Endodermal cell (in vitro differentiated cells): ENCODE measurements around the gene KRTAP5-10. TPM values are rescaled to one million over a fixed set of nuclear protein-coding genes. Genes with fewer than 3 reads are reported as not detected.
A peak's percentile ranks its signal among the peaks of the same experiment; 100 is the strongest.
"Not testable (repeated sequence)": the region's sequence is repeated elsewhere in the genome, so short reads cannot be mapped to it uniquely, and the experiment has no call there.

Experiments
- DNase-seq: peaks from one replicate; pipeline ENCODE4 v3.0.0-alpha.2; 2017
- H3K27ac ChIP-seq: 2 replicates; pipeline ENCODE4 v1.5.1; 2013; ENCODE audit warnings: mild to moderate bottlenecking, low read depth, low read length, moderate library complexity
- H3K27me3 ChIP-seq: 2 replicates; pipeline ENCODE4 v1.6.1; 2013; ENCODE audit warnings: mild to moderate bottlenecking, low read length, moderate library complexity; ENCODE audit not compliant: insufficient read depth, control insufficient read depth, poor library complexity, severe bottlenecking
- H3K36me3 ChIP-seq: 2 replicates; pipeline ENCODE4 v1.7.0; 2013; ENCODE audit warnings: mild to moderate bottlenecking, low read length, moderate library complexity; ENCODE audit not compliant: control insufficient read depth, insufficient read depth
- H3K4me1 ChIP-seq: one replicate; pipeline ENCODE4 v1.7.0; 2013; ENCODE audit warnings: low read length; ENCODE audit not compliant: control insufficient read depth, insufficient read depth
- H3K4me3 ChIP-seq: 2 replicates; pipeline ENCODE4 v1.5.1; 2013; ENCODE audit warnings: mild to moderate bottlenecking, low read length, moderate library complexity
- H3K9ac ChIP-seq: 2 replicates; pipeline ENCODE4 v1.6.1; 2013; ENCODE audit warnings: mild to moderate bottlenecking, low read length, moderate library complexity; ENCODE audit not compliant: poor library complexity, severe bottlenecking; ENCODE audit errors: extremely low read depth
- H3K9me3 ChIP-seq: 2 replicates; pipeline ENCODE4 v1.6.1; 2013; ENCODE audit warnings: mild to moderate bottlenecking, low read length, moderate library complexity; ENCODE audit not compliant: control insufficient read depth
- H3K27ac Mint-ChIP-seq: 2 replicates; pipeline ENCODE4 v1.8.0; 2020; ENCODE audit warnings: mixed read lengths
- H3K27me3 Mint-ChIP-seq: 2 replicates; pipeline ENCODE4 v1.8.0; 2021; ENCODE audit warnings: mild to moderate bottlenecking, mixed read lengths; ENCODE audit not compliant: insufficient read depth
- H3K36me3 Mint-ChIP-seq: 2 replicates; pipeline ENCODE4 v1.8.0; 2020; ENCODE audit warnings: low read depth, mixed read lengths
- H3K4me1 Mint-ChIP-seq: 2 replicates; pipeline ENCODE4 v1.8.0; 2020; ENCODE audit warnings: mixed read lengths
- H3K4me3 Mint-ChIP-seq: 2 replicates; pipeline ENCODE4 v1.8.0; 2020; ENCODE audit warnings: mild to moderate bottlenecking, moderate library complexity, mixed read lengths
- H3K9me3 Mint-ChIP-seq: 2 replicates; pipeline ENCODE4 v1.8.0; 2020; ENCODE audit warnings: mild to moderate bottlenecking, mixed read lengths
- WGBS, 2 experiments: methylation state at CpG; one replicate each; pipeline versions ENCODE4 v1.1.5 to v1.1.7; 2013; ENCODE audit warnings: missing lambda C conversion rate in 2 of 2, mixed read lengths in 1 of 2; ENCODE audit not compliant: insufficient coverage in 1 of 2, insufficient read length in 1 of 2; 5-methylcytosine and 5-hydroxymethylcytosine counted together
- total RNA-seq, 2 donors: library from RNA; stranded (reverse); fragmentation: NEBNext Ultra II Directional in 1 of 2; extraction: Animal tissue kit (Norgen Biotek cat#: 25700) in 1 of 2; gene quantifications; 2 replicates in 1 of 2; 3 replicates in 1 of 2; pipeline ENCODE4 v1.2.1, GENCODE V29; 2021
- TF ChIP-seq, protein P1 (sequence below): fragments of 200-600 bp; sonication (generic); conservative IDR thresholded peaks from 2 replicates; pipeline ENCODE4 v1.5.0; 2021; ENCODE audit warnings: antibody characterized with exemption, mild to moderate bottlenecking

The KRTAP5-10 gene
- total RNA-seq, 2 donors from 2014 or later: 0.29 TPM; not detected in 1

DNA sequence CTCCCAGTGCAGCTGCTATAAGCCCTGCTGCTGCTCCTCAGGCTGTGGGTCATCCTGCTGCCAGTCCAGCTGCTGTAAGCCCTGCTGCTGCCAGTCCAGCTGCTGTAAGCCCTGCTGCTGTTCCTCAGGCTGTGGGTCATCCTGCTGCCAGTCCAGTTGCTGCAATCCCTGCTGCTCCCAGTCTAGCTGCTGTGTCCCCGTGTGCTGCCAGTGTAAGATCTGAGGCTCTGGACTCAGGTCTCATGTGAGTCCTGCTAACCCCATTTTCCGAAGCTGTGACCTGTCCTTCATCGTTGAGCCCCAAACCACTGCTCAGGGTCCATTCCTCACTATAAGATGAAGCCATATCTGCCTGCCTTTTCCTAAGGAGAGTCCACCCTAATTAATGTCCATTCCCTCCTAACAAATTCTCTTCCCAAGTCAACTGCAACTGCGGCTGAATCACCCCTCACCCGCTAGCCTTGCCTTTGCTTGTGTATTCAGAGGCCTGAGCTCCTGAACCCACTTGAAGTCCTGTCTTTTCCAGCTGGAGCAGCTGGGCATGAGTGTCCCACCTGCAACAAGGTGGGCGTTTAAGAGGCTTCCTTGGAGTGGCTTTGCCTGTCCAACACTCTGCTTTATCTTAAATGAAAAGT, 37.7 kb upstream of the KRTAP5-10 start:
- no peaks in the 10 kb centered on the region for H3K9me3 Mint-ChIP-seq
- Histone ChIP-seq H3K4me1 (no peaks in the 10 kb centered on the region), H3K9ac (no peak overlapping the region), H3K4me3 (no peak overlapping the region), H3K27me3 (no peaks in the 10 kb centered on the region), H3K36me3 (no peaks in the 10 kb centered on the region), H3K9me3 (no peaks in the 10 kb centered on the region), H3K27ac (no peak overlapping the region)
- no peaks in the 10 kb centered on the region for H3K27me3 Mint-ChIP-seq
- peaks cover 10% of the 10 kb centered on the region for H3K4me1 Mint-ChIP-seq
- TF ChIP-seq, protein P1, sequence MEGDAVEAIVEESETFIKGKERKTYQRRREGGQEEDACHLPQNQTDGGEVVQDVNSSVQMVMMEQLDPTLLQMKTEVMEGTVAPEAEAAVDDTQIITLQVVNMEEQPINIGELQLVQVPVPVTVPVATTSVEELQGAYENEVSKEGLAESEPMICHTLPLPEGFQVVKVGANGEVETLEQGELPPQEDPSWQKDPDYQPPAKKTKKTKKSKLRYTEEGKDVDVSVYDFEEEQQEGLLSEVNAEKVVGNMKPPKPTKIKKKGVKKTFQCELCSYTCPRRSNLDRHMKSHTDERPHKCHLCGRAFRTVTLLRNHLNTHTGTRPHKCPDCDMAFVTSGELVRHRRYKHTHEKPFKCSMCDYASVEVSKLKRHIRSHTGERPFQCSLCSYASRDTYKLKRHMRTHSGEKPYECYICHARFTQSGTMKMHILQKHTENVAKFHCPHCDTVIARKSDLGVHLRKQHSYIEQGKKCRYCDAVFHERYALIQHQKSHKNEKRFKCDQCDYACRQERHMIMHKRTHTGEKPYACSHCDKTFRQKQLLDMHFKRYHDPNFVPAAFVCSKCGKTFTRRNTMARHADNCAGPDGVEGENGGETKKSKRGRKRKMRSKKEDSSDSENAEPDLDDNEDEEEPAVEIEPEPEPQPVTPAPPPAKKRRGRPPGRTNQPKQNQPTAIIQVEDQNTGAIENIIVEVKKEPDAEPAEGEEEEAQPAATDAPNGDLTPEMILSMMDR: no peak
- H3K27ac Mint-ChIP-seq: peak overlapping the region; percentile 38
- H3K36me3 Mint-ChIP-seq: no peaks in the 10 kb centered on the region
- peak; percentile 38 for DNase-seq
- WGBS, 2 experiments: 91 to 99% methylated on average over 6 of the region's 6 CpGs
- H3K4me3 Mint-ChIP-seq: no peak overlapping the region

DNA sequence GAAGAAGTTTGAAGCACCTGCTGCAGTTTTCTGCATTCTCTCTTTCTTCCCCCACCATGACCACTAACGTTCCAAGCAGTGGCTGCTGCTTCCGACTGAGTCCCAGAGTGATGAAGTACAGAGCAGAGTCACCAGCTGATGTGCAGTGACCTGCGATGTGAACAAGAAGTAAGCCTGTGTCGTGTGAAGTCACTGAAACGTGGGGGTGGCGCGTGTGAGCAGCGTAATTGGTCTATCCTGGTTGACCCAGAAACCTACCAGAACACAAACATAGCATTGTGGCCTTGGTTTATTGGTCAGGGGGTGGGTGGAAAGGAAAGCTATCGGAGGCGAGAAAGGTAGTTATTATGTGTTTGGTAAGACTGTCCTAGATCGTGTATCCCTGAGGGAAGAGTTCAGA, 34.8 kb upstream of the KRTAP5-10 start:
- Mint-ChIP-seq H3K27ac (no peak overlapping the region), H3K9me3 (no peaks in the 10 kb centered on the region), H3K27me3 (no peaks in the 10 kb centered on the region), H3K4me1 (peaks cover 19% of the 10 kb centered on the region), H3K36me3 (no peaks in the 10 kb centered on the region), H3K4me3 (no peak overlapping the region)
- Histone ChIP-seq H3K9me3 (no peaks in the 10 kb centered on the region), H3K27me3 (no peaks in the 10 kb centered on the region), H3K4me3 (no peak overlapping the region), H3K9ac (no peak overlapping the region), H3K4me1 (no peaks in the 10 kb centered on the region), H3K36me3 (no peaks in the 10 kb centered on the region), H3K27ac (no peak overlapping the region)
- TF ChIP-seq, protein P1: no peak
- DNase-seq: peak; percentile 20
- 92 to 93% methylated on average over 3 to 11 of the region's 11 CpGs for WGBS, 2 experiments

DNA sequence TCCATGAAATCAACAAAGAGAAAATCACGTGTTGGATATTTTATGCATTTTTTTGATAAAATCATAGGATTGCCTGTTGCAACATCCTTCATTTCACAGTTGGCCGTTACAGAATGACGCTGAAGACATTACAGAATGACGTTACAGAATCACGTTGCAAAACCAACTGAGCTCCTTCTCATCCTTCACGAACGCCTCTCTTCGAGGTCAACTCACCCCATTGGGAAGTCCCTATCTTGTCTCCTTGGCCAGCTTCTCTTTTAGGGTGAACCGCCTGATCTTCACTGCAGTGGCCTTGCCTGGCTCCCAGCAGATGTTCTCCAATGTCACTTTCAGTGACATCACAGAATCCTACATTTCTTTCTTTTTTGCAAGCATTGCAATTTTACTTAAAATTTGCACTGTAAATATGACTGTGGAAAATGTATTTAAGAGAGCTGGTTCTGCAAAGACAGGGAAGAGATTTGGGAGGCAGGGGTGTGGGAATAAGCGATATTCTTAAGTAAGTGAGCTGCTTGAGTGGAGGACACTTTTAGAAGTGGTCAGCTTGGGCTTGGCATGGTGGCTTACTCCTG, 33.2 kb upstream of the KRTAP5-10 start:
- Histone ChIP-seq H3K9me3 (no peaks in the 10 kb centered on the region), H3K27me3 (no peaks in the 10 kb centered on the region), H3K9ac (no peak overlapping the region), H3K4me3 (no peak overlapping the region), H3K4me1 (no peaks in the 10 kb centered on the region), H3K27ac (no peak overlapping the region), H3K36me3 (no peaks in the 10 kb centered on the region)
- no peak overlapping the region for H3K4me3 Mint-ChIP-seq
- H3K27me3 Mint-ChIP-seq: no peaks in the 10 kb centered on the region
- no peaks in the 10 kb centered on the region for H3K9me3 Mint-ChIP-seq
- 85 to 87% methylated on average over 10 of the region's 10 CpGs for WGBS, 2 experiments
- DNase-seq: no peak
- peaks cover 19% of the 10 kb centered on the region for H3K4me1 Mint-ChIP-seq
- TF ChIP-seq, protein P1: no peak
- no peak overlapping the region for H3K27ac Mint-ChIP-seq
- no peaks in the 10 kb centered on the region for H3K36me3 Mint-ChIP-seq

DNA sequence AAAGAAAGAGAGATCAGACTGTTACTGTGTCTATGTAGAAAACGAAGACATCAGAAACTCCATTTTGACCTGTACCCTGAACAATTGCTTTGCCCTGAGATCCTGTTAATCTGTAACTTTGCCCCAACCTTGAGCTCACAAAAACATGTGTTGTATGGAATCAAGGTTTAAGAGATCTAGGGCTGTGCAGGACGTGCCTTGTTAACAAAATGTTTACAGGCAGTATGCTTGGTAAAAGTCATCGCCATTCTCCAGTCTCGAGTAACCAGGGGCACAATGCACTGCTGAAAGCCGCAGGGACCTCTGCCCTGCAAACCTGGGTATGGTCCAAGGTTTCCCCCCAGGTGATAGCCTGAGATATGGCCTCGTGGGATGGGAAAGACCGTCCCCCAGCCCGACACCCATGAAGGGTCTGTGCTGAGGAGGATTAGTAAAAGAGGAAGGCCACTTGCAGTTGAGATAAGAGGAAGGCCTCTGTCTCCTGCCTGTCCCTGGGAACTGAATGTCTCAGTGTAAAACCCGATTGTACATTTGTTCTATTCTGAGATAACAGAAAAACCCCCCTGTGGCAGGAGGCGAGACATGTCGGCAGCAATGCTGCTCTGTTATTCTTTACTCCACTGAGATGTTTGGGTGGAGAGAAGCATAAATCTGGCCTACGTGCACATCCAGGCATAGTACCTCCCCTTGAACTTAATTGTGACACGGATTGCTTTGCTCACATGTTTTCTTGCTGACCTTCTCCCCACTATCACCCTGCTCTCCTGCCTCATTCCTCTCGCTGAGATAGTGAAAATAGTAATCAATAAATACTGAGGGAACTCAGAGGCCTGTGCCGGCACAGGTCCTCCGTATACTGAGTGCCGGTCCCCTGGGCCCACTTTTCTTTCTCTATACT, 30.4 kb upstream of the KRTAP5-10 start:
- not testable (repeated sequence) for H3K36me3 Mint-ChIP-seq, H3K9me3 Mint-ChIP-seq, H3K27me3 ChIP-seq, H3K4me3 ChIP-seq, H3K9ac ChIP-seq, H3K36me3 ChIP-seq, H3K9me3 ChIP-seq, DNase-seq, H3K27ac ChIP-seq, H3K4me3 Mint-ChIP-seq, H3K27me3 Mint-ChIP-seq, H3K4me1 ChIP-seq
- Mint-ChIP-seq H3K4me1 (peaks cover 19% of the 10 kb centered on the region), H3K27ac (peak overlapping the region; percentile 55)
- WGBS, 2 experiments: 84 to 90% methylated on average over 8 to 17 of the region's 17 CpGs
